Endothelial cell (in vitro differentiated cells): Measurements from ENCODE around the gene CYP51A1. TPM values are rescaled to one million over a fixed set of nuclear protein-coding genes. Genes with fewer than 3 reads are reported as not detected.

Experiments
- DNase-seq: peaks from one replicate; pipeline ENCODE4 v3.0.0; 2021; ENCODE audit warnings: low spot score
- H3K27ac Mint-ChIP-seq: one replicate; pipeline ENCODE4 v1.8.0; 2021; ENCODE audit warnings: mixed read lengths, inconsistent platforms; ENCODE audit not compliant: unreplicated experiment
- H3K27me3 Mint-ChIP-seq: one replicate; pipeline ENCODE4 v1.8.0; 2021; ENCODE audit warnings: mild to moderate bottlenecking, moderate library complexity, mixed read lengths, inconsistent platforms; ENCODE audit not compliant: unreplicated experiment
- H3K36me3 Mint-ChIP-seq: one replicate; pipeline ENCODE4 v1.8.0; 2021; ENCODE audit warnings: mild to moderate bottlenecking, low read depth, mixed read lengths, inconsistent platforms; ENCODE audit not compliant: unreplicated experiment
- H3K4me1 Mint-ChIP-seq: one replicate; pipeline ENCODE4 v1.8.0; 2021; ENCODE audit warnings: mild to moderate bottlenecking, mixed read lengths, inconsistent platforms; ENCODE audit not compliant: unreplicated experiment
- H3K4me3 Mint-ChIP-seq: one replicate; pipeline ENCODE4 v1.8.0; 2021; ENCODE audit warnings: mild to moderate bottlenecking, mixed read lengths, inconsistent platforms; ENCODE audit not compliant: unreplicated experiment
- H3K9me3 Mint-ChIP-seq: one replicate; pipeline ENCODE4 v1.8.0; 2021; ENCODE audit warnings: mixed read lengths, inconsistent platforms; ENCODE audit not compliant: unreplicated experiment
- total RNA-seq: library from RNA; stranded (reverse); fragmentation: NEBNext Ultra II Directional; extraction: Animal tissue kit (Norgen Biotek cat#: 25700); gene quantifications from one replicate; pipeline ENCODE4 v1.2.1, GENCODE V29; 2021; ENCODE audit not compliant: unreplicated experiment
- TF ChIP-seq, protein P1 (sequence below): fragments of 200-600 bp; sonication (generic); IDR thresholded peaks from one replicate; pipeline ENCODE4 v1.5.0; 2021; ENCODE audit warnings: antibody characterized with exemption; ENCODE audit not compliant: unreplicated experiment

Gene CYP51A1
- total RNA-seq, 1 donor from 2014 or later = 109 TPM

DNA sequence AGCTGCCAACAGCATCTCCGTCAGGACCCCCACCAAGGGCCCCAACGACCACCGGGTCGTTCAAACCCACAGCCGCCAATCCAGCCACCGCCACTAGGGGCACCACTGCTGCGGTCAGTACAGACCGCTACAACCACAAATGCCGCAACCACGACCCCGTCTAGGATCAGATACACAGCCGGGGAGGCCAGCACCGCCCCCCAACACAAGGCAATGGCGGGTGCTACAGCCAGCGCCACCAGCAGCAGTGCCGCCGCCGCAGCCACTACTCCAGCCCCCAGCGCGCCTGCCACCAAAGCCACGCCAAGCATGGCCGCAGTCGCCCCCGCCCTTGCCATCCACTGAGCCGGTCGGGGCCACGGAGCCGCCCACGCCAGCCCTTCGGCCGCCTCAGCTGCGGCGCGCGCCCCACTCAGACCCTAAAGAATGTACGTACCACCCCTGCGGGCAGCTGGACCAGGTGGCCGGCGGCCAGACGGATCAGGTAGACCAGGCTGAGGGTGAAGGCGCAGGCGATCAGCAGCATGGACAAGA lies 473 bp downstream of the CYP51A1 start:
- H3K27me3 Mint-ChIP-seq = peaks cover 15% of the 10 kb centered on the region
- H3K4me3 Mint-ChIP-seq = peak overlapping the region; percentile 98
- H3K36me3 Mint-ChIP-seq = peaks cover 21% of the 10 kb centered on the region
- H3K9me3 Mint-ChIP-seq = no peaks in the 10 kb centered on the region
- DNase-seq = peak; percentile 88
- peak overlapping the region; percentile 74 for H3K27ac Mint-ChIP-seq
- TF ChIP-seq, protein P1, sequence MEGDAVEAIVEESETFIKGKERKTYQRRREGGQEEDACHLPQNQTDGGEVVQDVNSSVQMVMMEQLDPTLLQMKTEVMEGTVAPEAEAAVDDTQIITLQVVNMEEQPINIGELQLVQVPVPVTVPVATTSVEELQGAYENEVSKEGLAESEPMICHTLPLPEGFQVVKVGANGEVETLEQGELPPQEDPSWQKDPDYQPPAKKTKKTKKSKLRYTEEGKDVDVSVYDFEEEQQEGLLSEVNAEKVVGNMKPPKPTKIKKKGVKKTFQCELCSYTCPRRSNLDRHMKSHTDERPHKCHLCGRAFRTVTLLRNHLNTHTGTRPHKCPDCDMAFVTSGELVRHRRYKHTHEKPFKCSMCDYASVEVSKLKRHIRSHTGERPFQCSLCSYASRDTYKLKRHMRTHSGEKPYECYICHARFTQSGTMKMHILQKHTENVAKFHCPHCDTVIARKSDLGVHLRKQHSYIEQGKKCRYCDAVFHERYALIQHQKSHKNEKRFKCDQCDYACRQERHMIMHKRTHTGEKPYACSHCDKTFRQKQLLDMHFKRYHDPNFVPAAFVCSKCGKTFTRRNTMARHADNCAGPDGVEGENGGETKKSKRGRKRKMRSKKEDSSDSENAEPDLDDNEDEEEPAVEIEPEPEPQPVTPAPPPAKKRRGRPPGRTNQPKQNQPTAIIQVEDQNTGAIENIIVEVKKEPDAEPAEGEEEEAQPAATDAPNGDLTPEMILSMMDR = peak; percentile 89
- peaks cover 36% of the 10 kb centered on the region for H3K4me1 Mint-ChIP-seq

DNA sequence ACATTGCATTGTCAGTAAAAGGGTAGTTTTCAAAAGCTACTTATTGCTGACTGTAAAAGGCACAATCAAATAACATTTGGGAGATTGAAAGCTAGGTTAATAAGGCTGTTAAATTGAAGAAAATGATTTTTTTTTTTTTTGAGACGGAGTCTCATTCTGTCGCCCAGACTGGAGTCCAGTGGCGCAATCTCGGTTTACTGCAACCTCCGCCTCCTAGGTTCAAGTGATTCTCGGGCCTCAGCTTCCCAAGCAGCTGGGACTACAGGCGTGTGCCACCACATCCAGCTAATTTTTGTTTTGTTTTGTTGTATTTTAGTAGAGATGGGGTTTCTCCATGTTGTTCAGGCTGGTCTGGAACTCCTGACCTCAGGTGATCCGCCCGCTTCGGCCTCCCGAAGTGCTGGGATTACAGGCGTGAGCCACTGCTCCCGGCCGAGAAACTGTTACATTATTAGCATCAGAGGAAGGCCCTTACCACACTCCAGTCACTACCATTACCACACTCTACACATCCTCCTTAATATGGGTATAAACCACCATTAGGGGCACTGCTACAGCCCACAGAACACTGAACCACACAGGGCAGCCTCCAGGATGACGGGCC lies 1.0 kb downstream of the CYP51A1 start:
- no peak for DNase-seq
- Mint-ChIP-seq H3K4me3 (peak overlapping the region; percentile 98), H3K27ac (peak overlapping the region; percentile 74), H3K27me3 (peaks cover 15% of the 10 kb centered on the region), H3K36me3 (peaks cover 24% of the 10 kb centered on the region), H3K9me3 (no peaks in the 10 kb centered on the region), H3K4me1 (peaks cover 36% of the 10 kb centered on the region)
- TF ChIP-seq, protein P1 = no peak

DNA sequence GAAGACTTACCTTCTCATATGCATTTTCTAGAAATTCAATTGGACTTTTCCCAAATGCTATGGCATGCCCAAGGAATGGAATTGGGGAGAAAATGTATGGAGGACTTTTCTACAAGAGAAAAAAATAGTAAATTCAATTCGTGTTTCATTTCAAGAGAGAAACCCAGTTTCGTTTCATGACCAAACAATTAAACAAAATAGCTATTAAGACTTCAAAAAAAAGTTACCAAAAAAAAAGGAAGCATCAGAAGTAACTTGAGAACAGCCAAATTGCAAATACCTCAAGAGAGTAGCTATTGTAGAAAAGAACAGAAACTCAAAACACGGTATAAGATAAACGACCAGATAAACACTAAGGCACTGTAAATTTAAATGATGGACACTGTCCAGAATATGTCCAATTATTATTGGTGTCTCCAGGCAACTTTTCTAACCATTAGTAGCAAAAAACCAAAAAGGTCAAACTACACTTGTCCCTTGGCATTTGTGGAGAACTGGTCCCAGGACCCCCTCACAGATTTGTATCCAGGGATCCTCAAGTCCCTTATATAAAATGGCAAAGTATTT lies 2.4 kb downstream of the CYP51A1 start:
- TF ChIP-seq, protein P1 = no peak
- DNase-seq = no peak
- peaks cover 28% of the 10 kb centered on the region for H3K36me3 Mint-ChIP-seq
- peaks cover 12% of the 10 kb centered on the region for H3K27me3 Mint-ChIP-seq
- H3K4me1 Mint-ChIP-seq = peaks cover 33% of the 10 kb centered on the region
- H3K27ac Mint-ChIP-seq = peak overlapping the region; percentile 19
- no peaks in the 10 kb centered on the region for H3K9me3 Mint-ChIP-seq
- H3K4me3 Mint-ChIP-seq = peak overlapping the region; percentile 17

DNA sequence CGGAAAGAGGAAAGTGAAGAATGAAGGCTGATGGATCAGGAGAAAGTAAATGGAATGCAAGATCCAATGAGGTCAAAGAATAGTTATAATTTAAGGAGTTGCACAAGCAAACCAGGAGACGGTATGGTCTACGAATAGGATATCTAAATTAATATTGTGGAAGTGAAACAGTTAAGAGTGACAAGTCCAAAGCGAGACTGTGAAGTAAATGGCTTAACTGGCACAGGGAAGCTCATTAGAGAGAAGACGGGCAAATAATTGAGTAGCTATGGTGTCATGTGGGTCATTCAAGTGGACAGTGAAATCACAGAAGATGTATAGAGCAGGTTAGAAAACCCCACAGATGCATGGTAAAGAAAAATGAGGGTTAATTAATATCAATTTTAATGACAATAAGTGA lies 3.2 kb downstream of the CYP51A1 start:
- H3K4me1 Mint-ChIP-seq = peaks cover 33% of the 10 kb centered on the region
- no peak overlapping the region for H3K27ac Mint-ChIP-seq

More for the DNA sequence above, 3.2 kb downstream of the CYP51A1 start:
- no peak for DNase-seq
- H3K9me3 Mint-ChIP-seq = no peaks in the 10 kb centered on the region
- TF ChIP-seq, protein P1 = no peak
- peaks cover 33% of the 10 kb centered on the region for H3K36me3 Mint-ChIP-seq
- H3K27me3 Mint-ChIP-seq = peaks cover 12% of the 10 kb centered on the region
- peak overlapping the region; percentile 11 for H3K4me3 Mint-ChIP-seq
